Endothelial cell (in vitro differentiated cells): ENCODE results near the gene RUNDC1. TPM values are rescaled to one million over a fixed set of nuclear protein-coding genes. Genes with fewer than 3 reads are reported as not detected.
A peak's percentile ranks its signal among the peaks of the same experiment; 100 is the strongest.

Source experiments
- DNase-seq: peaks from one replicate; pipeline ENCODE4 v3.0.0; 2021; ENCODE audit warnings: low spot score
- H3K27ac Mint-ChIP-seq: one replicate; pipeline ENCODE4 v1.8.0; 2021; ENCODE audit warnings: mixed read lengths, inconsistent platforms; ENCODE audit not compliant: unreplicated experiment
- H3K27me3 Mint-ChIP-seq: one replicate; pipeline ENCODE4 v1.8.0; 2021; ENCODE audit warnings: mild to moderate bottlenecking, moderate library complexity, mixed read lengths, inconsistent platforms; ENCODE audit not compliant: unreplicated experiment
- H3K36me3 Mint-ChIP-seq: one replicate; pipeline ENCODE4 v1.8.0; 2021; ENCODE audit warnings: mild to moderate bottlenecking, low read depth, mixed read lengths, inconsistent platforms; ENCODE audit not compliant: unreplicated experiment
- H3K4me1 Mint-ChIP-seq: one replicate; pipeline ENCODE4 v1.8.0; 2021; ENCODE audit warnings: mild to moderate bottlenecking, mixed read lengths, inconsistent platforms; ENCODE audit not compliant: unreplicated experiment
- H3K4me3 Mint-ChIP-seq: one replicate; pipeline ENCODE4 v1.8.0; 2021; ENCODE audit warnings: mild to moderate bottlenecking, mixed read lengths, inconsistent platforms; ENCODE audit not compliant: unreplicated experiment
- H3K9me3 Mint-ChIP-seq: one replicate; pipeline ENCODE4 v1.8.0; 2021; ENCODE audit warnings: mixed read lengths, inconsistent platforms; ENCODE audit not compliant: unreplicated experiment
- total RNA-seq: library from RNA; stranded (reverse); fragmentation: NEBNext Ultra II Directional; extraction: Animal tissue kit (Norgen Biotek cat#: 25700); gene quantifications from one replicate; pipeline ENCODE4 v1.2.1, GENCODE V29; 2021; ENCODE audit not compliant: unreplicated experiment
- TF ChIP-seq, protein P1 (sequence below): fragments of 200-600 bp; sonication (generic); IDR thresholded peaks from one replicate; pipeline ENCODE4 v1.5.0; 2021; ENCODE audit warnings: antibody characterized with exemption; ENCODE audit not compliant: unreplicated experiment

Gene RUNDC1
- total RNA-seq, 1 donor from 2014 or later: 12.2 TPM

DNA sequence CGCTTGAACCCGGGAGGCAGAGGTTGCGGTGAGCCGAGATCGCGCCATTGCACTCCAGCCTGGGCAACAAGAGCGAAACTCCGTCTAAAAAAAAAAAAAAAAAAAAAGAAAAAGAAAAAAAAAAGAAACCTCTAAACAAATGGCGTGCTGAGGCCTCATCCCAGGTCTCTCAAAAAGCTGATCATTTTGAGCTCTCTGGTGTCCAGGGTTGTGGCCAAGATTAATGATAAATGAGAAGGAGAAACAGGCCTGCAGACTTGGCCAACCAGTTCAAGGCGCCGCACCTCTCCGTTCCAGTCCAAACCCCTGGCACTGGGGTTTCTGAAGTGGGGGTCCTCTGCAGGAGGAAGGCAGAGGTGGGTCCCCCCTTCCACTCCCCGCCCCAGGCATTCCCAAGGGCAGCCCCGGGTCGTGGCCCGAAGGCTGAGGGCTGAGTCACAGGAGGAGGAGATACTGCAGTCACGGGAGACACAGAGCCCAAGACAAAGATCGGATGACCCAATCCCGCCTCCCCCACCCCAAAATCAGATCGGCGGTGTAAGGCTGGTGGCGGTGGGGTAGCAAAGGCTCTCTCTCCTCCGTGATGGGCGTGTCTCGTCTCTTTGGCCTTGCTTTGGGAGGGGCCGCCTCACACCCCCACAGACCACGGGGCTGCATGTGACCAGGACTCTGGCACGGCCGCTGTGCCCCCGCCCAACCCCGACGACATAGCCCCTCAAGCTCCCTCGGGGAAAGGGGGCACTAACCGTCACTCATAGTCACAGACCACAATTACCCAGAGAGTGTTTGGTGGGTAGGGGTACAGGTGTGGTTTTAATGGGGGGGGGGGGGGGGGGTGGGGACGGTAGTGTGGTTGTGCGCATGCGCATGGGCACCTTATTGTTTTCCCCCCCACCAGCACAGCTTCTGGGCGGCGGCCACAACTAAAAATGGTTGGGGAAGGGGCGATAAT, 40.7 kb downstream of the RUNDC1 start:
- Mint-ChIP-seq H3K27ac (peak overlapping the region; percentile 97), H3K4me1 (peaks cover 36% of the 10 kb centered on the region), H3K4me3 (peak overlapping the region; percentile 96), H3K9me3 (no peaks in the 10 kb centered on the region), H3K36me3 (peaks cover 15% of the 10 kb centered on the region), H3K27me3 (peaks cover 14% of the 10 kb centered on the region)
- DNase-seq: peak; percentile 56
- TF ChIP-seq, protein P1, sequence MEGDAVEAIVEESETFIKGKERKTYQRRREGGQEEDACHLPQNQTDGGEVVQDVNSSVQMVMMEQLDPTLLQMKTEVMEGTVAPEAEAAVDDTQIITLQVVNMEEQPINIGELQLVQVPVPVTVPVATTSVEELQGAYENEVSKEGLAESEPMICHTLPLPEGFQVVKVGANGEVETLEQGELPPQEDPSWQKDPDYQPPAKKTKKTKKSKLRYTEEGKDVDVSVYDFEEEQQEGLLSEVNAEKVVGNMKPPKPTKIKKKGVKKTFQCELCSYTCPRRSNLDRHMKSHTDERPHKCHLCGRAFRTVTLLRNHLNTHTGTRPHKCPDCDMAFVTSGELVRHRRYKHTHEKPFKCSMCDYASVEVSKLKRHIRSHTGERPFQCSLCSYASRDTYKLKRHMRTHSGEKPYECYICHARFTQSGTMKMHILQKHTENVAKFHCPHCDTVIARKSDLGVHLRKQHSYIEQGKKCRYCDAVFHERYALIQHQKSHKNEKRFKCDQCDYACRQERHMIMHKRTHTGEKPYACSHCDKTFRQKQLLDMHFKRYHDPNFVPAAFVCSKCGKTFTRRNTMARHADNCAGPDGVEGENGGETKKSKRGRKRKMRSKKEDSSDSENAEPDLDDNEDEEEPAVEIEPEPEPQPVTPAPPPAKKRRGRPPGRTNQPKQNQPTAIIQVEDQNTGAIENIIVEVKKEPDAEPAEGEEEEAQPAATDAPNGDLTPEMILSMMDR: no peak

DNA sequence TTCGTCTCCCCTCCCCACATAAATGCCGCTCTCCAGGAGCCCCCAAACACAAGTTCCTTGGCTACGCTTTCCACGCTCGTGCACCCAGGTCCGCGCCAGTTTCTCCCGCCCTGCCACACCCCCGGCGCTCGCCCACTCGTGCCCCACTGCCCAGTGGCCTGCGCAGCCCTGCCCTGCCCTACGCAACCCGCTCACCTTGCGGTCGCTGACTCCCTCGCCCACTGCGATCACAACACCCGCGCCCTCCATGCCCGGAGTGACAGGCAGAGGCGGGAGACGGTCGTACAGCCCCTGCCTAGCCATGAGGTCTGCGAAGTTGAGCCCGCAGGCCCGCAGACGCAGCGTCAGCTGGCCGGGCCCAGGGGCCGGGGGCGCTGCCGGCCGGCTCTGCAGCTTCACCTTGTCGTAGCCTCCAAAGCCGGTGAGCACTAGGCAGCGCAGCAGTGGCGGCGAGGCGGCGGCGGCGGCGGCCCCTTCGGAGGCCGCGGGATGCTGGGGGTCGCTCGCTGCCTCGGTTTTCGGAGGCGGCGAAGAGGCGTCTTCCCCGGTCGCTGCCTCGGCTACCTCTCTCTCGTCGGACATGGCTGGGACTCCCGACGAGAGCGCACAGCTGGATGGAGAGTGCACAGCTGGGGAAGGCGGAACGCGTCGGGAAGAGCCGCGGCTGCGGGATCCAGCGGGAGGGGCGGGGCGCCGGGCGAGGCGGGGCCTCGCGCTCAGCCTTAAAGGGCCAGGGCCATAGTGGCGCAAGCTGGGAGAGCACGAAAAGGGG, 41.6 kb downstream of the RUNDC1 start, which contains the start of gene VAT1:
VAT1 (minus strand) TSS at position 645 of the 772 bp plus-strand sequence; CDS start at position 582, 63 bp downstream.
- H3K27me3 Mint-ChIP-seq: peaks cover 11% of the 10 kb centered on the region
- peaks cover 15% of the 10 kb centered on the region for H3K36me3 Mint-ChIP-seq
- peak within 1 kb of the TSS; percentile 96 for H3K27ac Mint-ChIP-seq
- TF ChIP-seq, protein P1: no peak
- H3K4me3 Mint-ChIP-seq: peak within 1 kb of the TSS; percentile 96
- no peaks in the 10 kb centered on the region for H3K9me3 Mint-ChIP-seq
- peak; percentile 83 for DNase-seq
- H3K4me1 Mint-ChIP-seq: peaks cover 32% of the 10 kb centered on the region

GRCh38 chr17:43024407-43025289, 44.3 kb downstream of the RUNDC1 start, which contains the start of gene RND2:
Gene RND2 (plus strand): TSS chr17:43025231. CDS start chr17:43025348, 117 bp downstream.
- H3K4me1 Mint-ChIP-seq: peaks cover 13% of the 10 kb centered on the region
- peaks cover 4% of the 10 kb centered on the region for H3K36me3 Mint-ChIP-seq

GRCh38 chr17:43025290-43025657, 44.9 kb downstream of the RUNDC1 start:
- Mint-ChIP-seq H3K27me3 (peaks cover 13% of the 10 kb centered on the region), H3K9me3 (no peaks in the 10 kb centered on the region), H3K4me3 (peak overlapping the region; percentile 91), H3K36me3 (peaks cover 4% of the 10 kb centered on the region), H3K4me1 (peaks cover 7% of the 10 kb centered on the region), H3K27ac (peak overlapping the region; percentile 42)
- TF ChIP-seq, protein P1: no peak
- no peak for DNase-seq

More at GRCh38 chr17:43024407-43025289, 44.3 kb downstream of the RUNDC1 start, which contains the start of gene RND2:
- H3K4me3 Mint-ChIP-seq: peak within 1 kb of the TSS; percentile 97
- TF ChIP-seq, protein P1: peak; percentile 44
- H3K27ac Mint-ChIP-seq: peak within 1 kb of the TSS; percentile 93
- H3K9me3 Mint-ChIP-seq: no peaks in the 10 kb centered on the region
- peaks cover 15% of the 10 kb centered on the region for H3K27me3 Mint-ChIP-seq
- peak; percentile 81 for DNase-seq
